H1 (cell line): ENCODE data around the gene NEGR1. TPM values are rescaled to one million over a fixed set of nuclear protein-coding genes. Genes with fewer than 3 reads are reported as not detected.

ENCODE experiments used
- CTCF ChIA-PET: fragments of 300-600 bp; sonication (Branson Sonifier 250); formaldehyde crosslinking; loops from one replicate; lab custom pipeline; 2021; ENCODE audit not compliant: partially characterized antibody; lab: Charles Lee
- POLR2A ChIA-PET: fragments of 300-600 bp; sonication (Branson Sonifier 250); formaldehyde crosslinking; loops from one replicate; lab custom pipeline; 2021; ENCODE audit warnings: inconsistent platforms; ENCODE audit not compliant: partially characterized antibody; lab: Charles Lee
- DNase-seq, 2 experiments: peaks; one replicate each; pipeline versions ENCODE4 v3.0.0 to v3.0.0-alpha.2; 2010 to 2022; ENCODE audit warnings: low spot score in 2 of 2, low read depth in 1 of 2, mixed read lengths in 1 of 2
- FAIRE-seq: peaks from 2 replicates; lab custom pipeline; 2011; peaks lifted over from hg19 to GRCh38; lab: Jason Lieb, UNC
- H2AFZ ChIP-seq: 2 replicates; pipeline ENCODE4 v1.8.1; 2012; ENCODE audit warnings: low read length, inconsistent platforms
- H2AK5ac ChIP-seq: 2 replicates; pipeline ENCODE4 v1.6.1; 2013; ENCODE audit warnings: low read depth, low read length
- H2BK120ac ChIP-seq: replicated peaks from 2 replicates; pipeline ENCODE3; 2013; ENCODE audit warnings: low read depth, low read length, inconsistent platforms
- H2BK12ac ChIP-seq: 2 replicates; pipeline ENCODE4 v1.6.1; 2013; ENCODE audit warnings: low read depth, low read length
- H2BK15ac ChIP-seq: 2 replicates; pipeline ENCODE4 v1.6.1; 2013; ENCODE audit warnings: low read length
- H2BK20ac ChIP-seq: 2 replicates; pipeline ENCODE4 v1.6.1; 2013; ENCODE audit warnings: low read length
- H2BK5ac ChIP-seq: 2 replicates; pipeline ENCODE4 v1.6.1; 2013; ENCODE audit warnings: low read depth, low read length
- H3K14ac ChIP-seq: 2 replicates; pipeline ENCODE4 v1.6.1; 2013; ENCODE audit warnings: inconsistent platforms; ENCODE audit not compliant: insufficient read length
- H3K18ac ChIP-seq: 2 replicates; pipeline ENCODE4 v1.6.1; 2013; ENCODE audit warnings: low read length; ENCODE audit errors: extremely low read depth
- H3K23ac ChIP-seq: 2 replicates; pipeline ENCODE4 v1.6.1; 2013; ENCODE audit warnings: inconsistent platforms; ENCODE audit not compliant: insufficient read length
- H3K23me2 ChIP-seq: 2 replicates; pipeline ENCODE4 v1.6.1; 2013; ENCODE audit warnings: low read depth, low read length
- H3K27ac ChIP-seq: 2 replicates; pipeline ENCODE4 v1.6.1; 2011; ENCODE audit warnings: low read depth, low read length, inconsistent platforms
- H3K27me3 ChIP-seq, 4 experiments: replicated peaks in 1 of 4; 1 replicate in 1 of 4; 2 replicates in 3 of 4; pipeline versions ENCODE4 v1.6.1 to v1.8.1; 2011 to 2013; ENCODE audit warnings: low read length in 3 of 4, mild to moderate bottlenecking in 3 of 4, inconsistent platforms in 2 of 4, mixed read lengths in 2 of 4, moderate library complexity in 1 of 4; ENCODE audit not compliant: control insufficient read depth in 3 of 4, insufficient read depth in 3 of 4; ENCODE audit errors: extremely low read depth in 1 of 4
- H3K36me3 ChIP-seq, 4 experiments: 2 replicates each; pipeline versions ENCODE4 v1.6.1 to v1.8.1; 2011 to 2013; ENCODE audit warnings: mild to moderate bottlenecking in 4 of 4, low read length in 3 of 4, moderate library complexity in 2 of 4, control low read depth in 1 of 4, inconsistent platforms in 1 of 4; ENCODE audit not compliant: insufficient read depth in 4 of 4, control insufficient read depth in 2 of 4
- H3K4ac ChIP-seq: replicated peaks from 2 replicates; pipeline ENCODE3; 2013; ENCODE audit warnings: low read length, low read depth, mixed read lengths, inconsistent platforms; ENCODE audit not compliant: insufficient read length
- H3K4me1 ChIP-seq, 4 experiments: replicated peaks in 1 of 4; 1 replicate in 1 of 4; 2 replicates in 3 of 4; pipeline versions ENCODE4 v1.6.1 to v1.8.1; 2011 to 2013; ENCODE audit warnings: low read length in 3 of 4, inconsistent platforms in 2 of 4, mixed read lengths in 1 of 4; ENCODE audit not compliant: insufficient read depth in 4 of 4, control insufficient read depth in 3 of 4
- H3K4me2 ChIP-seq, 2 experiments: 2 replicates each; pipeline versions ENCODE4 v1.6.1 to v1.8.1; 2011 to 2013; ENCODE audit warnings: low read depth in 2 of 2, low read length in 2 of 2, control low read depth in 1 of 2, inconsistent platforms in 1 of 2, mild to moderate bottlenecking in 1 of 2; ENCODE audit not compliant: insufficient read depth in 1 of 2
- H3K4me3 ChIP-seq, 4 experiments: fragments of 200-600, 300-600 bp in 1 of 4; sonication (generic), shearing (Covaris generic), sonication (Bioruptor Twin) in 1 of 4; 2 replicates each; pipeline versions ENCODE4 v1.5.1 to v1.8.1; 2011 to 2016; ENCODE audit warnings: low read length in 4 of 4, low read depth in 3 of 4, control low read depth in 2 of 4, inconsistent platforms in 2 of 4, mild to moderate bottlenecking in 2 of 4, mixed read lengths in 1 of 4, moderate library complexity in 1 of 4; ENCODE audit not compliant: insufficient read depth in 2 of 4; ENCODE audit errors: extremely low read depth in 1 of 4
- H3K56ac ChIP-seq: replicated peaks from 2 replicates; pipeline ENCODE3; 2013; ENCODE audit warnings: low read depth, mild to moderate bottlenecking, mixed read lengths, low read length, inconsistent platforms; ENCODE audit not compliant: insufficient read length
- H3K79me1 ChIP-seq: 2 replicates; pipeline ENCODE4 v1.6.1; 2013; ENCODE audit warnings: low read depth, low read length, control low read depth
- H3K79me2 ChIP-seq, 2 experiments: 2 replicates each; pipeline versions ENCODE4 v1.6.1 to v1.8.1; 2012 to 2013; ENCODE audit warnings: low read length in 2 of 2, mild to moderate bottlenecking in 2 of 2, inconsistent platforms in 1 of 2; ENCODE audit not compliant: insufficient read depth in 2 of 2, control insufficient read depth in 1 of 2
- H3K9ac ChIP-seq, 4 experiments: replicated peaks in 1 of 4; 1 replicate in 1 of 4; 2 replicates in 3 of 4; pipeline versions ENCODE4 v1.6.1 to v1.8.1; 2011 to 2013; ENCODE audit warnings: low read depth in 3 of 4, low read length in 3 of 4, control low read depth in 2 of 4, mild to moderate bottlenecking in 2 of 4, moderate library complexity in 2 of 4, inconsistent platforms in 1 of 4; ENCODE audit errors: extremely low read depth in 1 of 4
- H3K9me3 ChIP-seq, 2 experiments: 2 replicates each; pipeline versions ENCODE4 v1.6.1 to v1.8.1; 2012 to 2013; ENCODE audit warnings: mild to moderate bottlenecking in 2 of 2, moderate library complexity in 2 of 2, control low read depth in 1 of 2, inconsistent platforms in 1 of 2, low read depth in 1 of 2, low read length in 1 of 2, mixed read lengths in 1 of 2; ENCODE audit not compliant: insufficient read depth in 2 of 2
- H4K20me1 ChIP-seq, 2 experiments: replicated peaks in 1 of 2; 2 replicates each; pipeline versions ENCODE3 to v1.8.1; 2011 to 2013; ENCODE audit warnings: inconsistent platforms in 2 of 2, low read length in 2 of 2, mild to moderate bottlenecking in 1 of 2; ENCODE audit not compliant: insufficient read depth in 2 of 2, control insufficient read depth in 1 of 2
- H4K5ac ChIP-seq: 2 replicates; pipeline ENCODE4 v1.6.1; 2013; ENCODE audit warnings: low read length, low read depth, mixed read lengths, inconsistent platforms; ENCODE audit not compliant: insufficient read length
- H4K8ac ChIP-seq: 2 replicates; pipeline ENCODE4 v1.8.0; 2013; ENCODE audit warnings: mild to moderate bottlenecking, moderate library complexity, low read length, inconsistent platforms; ENCODE audit not compliant: insufficient read depth; ENCODE audit errors: extremely low read depth
- H4K91ac ChIP-seq: replicated peaks from 2 replicates; pipeline ENCODE3; 2013; ENCODE audit warnings: low read length, mixed read lengths, inconsistent platforms; ENCODE audit not compliant: insufficient read length
- ATF2 ChIP-seq: IDR thresholded peaks from 2 replicates; pipeline ENCODE4 v1.6.1; 2012; ENCODE audit warnings: low read length, inconsistent platforms
- CHD2 ChIP-seq: IDR thresholded peaks from 2 replicates; pipeline ENCODE4 v1.6.1; 2012; ENCODE audit warnings: low read length, improper control_type of control experiment
- HDAC2 ChIP-seq, 2 experiments: fragments of 300-600 bp in 1 of 2; sonication (generic) in 1 of 2; IDR thresholded peaks; 2 replicates each; pipeline ENCODE4 v1.6.1; 2011 to 2012; ENCODE audit warnings: low read depth in 2 of 2, low read length in 2 of 2, mild to moderate bottlenecking in 2 of 2, moderate library complexity in 2 of 2, borderline replicate concordance in 1 of 2, inconsistent platforms in 1 of 2
- KDM4A ChIP-seq: IDR thresholded peaks from one replicate; pipeline ENCODE4 v1.7.1; 2012; ENCODE audit warnings: low read depth, mild to moderate bottlenecking, moderate library complexity, low read length, inconsistent platforms; ENCODE audit not compliant: severe bottlenecking
- KDM5A ChIP-seq: fragments of 200-600 bp; IDR thresholded peaks from 2 replicates; pipeline ENCODE4 v1.7.1; 2012; ENCODE audit warnings: mild to moderate bottlenecking, low read length, inconsistent platforms, mixed read lengths
- MAFK ChIP-seq: IDR thresholded peaks from 2 replicates; pipeline ENCODE4 v1.6.1; 2012; ENCODE audit warnings: low read depth, mild to moderate bottlenecking, improper control_type of control experiment, low read length
- NANOG ChIP-seq: IDR thresholded peaks from 2 replicates; pipeline ENCODE4 v1.6.1; 2011; ENCODE audit warnings: low read length, low read depth, mild to moderate bottlenecking, inconsistent platforms; ENCODE audit not compliant: insufficient read depth, poor library complexity, severe bottlenecking
- NRF1 ChIP-seq: IDR thresholded peaks from 2 replicates; pipeline ENCODE4 v1.6.1; 2011; ENCODE audit warnings: mild to moderate bottlenecking, low read depth, low read length, improper control_type of control experiment
- RBBP5 ChIP-seq: IDR thresholded peaks from 2 replicates; pipeline ENCODE4 v1.7.1; 2012; ENCODE audit warnings: low read depth, mild to moderate bottlenecking, inconsistent platforms, low read length, moderate library complexity, borderline replicate concordance
- RNF2 ChIP-seq: fragments of 200-900, 300-1000 bp; sonication (generic); IDR thresholded peaks from 2 replicates; pipeline ENCODE4 v1.7.1; 2016; ENCODE audit warnings: borderline replicate concordance, low read depth, mild to moderate bottlenecking, antibody characterized with exemption, low read length; ENCODE audit not compliant: poor library complexity, severe bottlenecking; ENCODE audit errors: missing control alignments
- TAF1 ChIP-seq: IDR thresholded peaks from 2 replicates; pipeline ENCODE4 v1.6.1; 2011; ENCODE audit warnings: mild to moderate bottlenecking, low read depth, low read length
- TEAD4 ChIP-seq: IDR thresholded peaks from 2 replicates; pipeline ENCODE4 v1.6.1; 2012; ENCODE audit warnings: low read depth, low read length, inconsistent platforms, mixed read lengths
- WGBS, 2 experiments: shearing (Covaris generic) in 1 of 2; methylation state at CpG; one replicate each; pipeline versions ENCODE4 v1.1.6 to v1.1.7; 2013 to 2015; ENCODE audit warnings: low lambda C conversion rate in 2 of 2, mixed read lengths in 2 of 2, inconsistent platforms in 1 of 2, low coverage in 1 of 2, missing lambda C conversion rate in 1 of 2; ENCODE audit not compliant: insufficient replicate concordance in 2 of 2, insufficient coverage in 1 of 2, insufficient read length in 1 of 2; ENCODE audit errors: extremely low coverage in 1 of 2, missing lambda C conversion rate in 1 of 2; 5-methylcytosine and 5-hydroxymethylcytosine counted together
- polyA plus RNA-seq, 7 experiments: library from polyadenylated mRNA; depleted of rRNA in 3 of 7; stranded (reverse) in 5 of 7; unstranded in 2 of 7; fragments of >200 nt in 5 of 7; fragments of 200-250 nt in 2 of 7; gene quantifications; 1 replicate in 5 of 7; 2 replicates in 1 of 7; 4 replicates in 1 of 7; pipeline versions ENCODE4 v1.2.1 to v1.2.3, GENCODE V29; 2011 to 2013; ENCODE audit warnings: missing spikeins in 2 of 7, mixed read lengths in 2 of 7
- total RNA-seq: library from RNA; stranded (reverse); fragmentation: NEBNext Ultra II Directional; extraction: Animal tissue kit (Norgen Biotek cat#: 25700); gene quantifications from 2 replicates; pipeline ENCODE4 v1.2.1, GENCODE V29; 2021

Gene NEGR1
- total and polyA plus RNA-seq, 2 of the 8 experiments (the other 6 are each of a cell fraction or from before 2014, with no cell fraction given) = 0.71 to 1.3 TPM

DNA sequence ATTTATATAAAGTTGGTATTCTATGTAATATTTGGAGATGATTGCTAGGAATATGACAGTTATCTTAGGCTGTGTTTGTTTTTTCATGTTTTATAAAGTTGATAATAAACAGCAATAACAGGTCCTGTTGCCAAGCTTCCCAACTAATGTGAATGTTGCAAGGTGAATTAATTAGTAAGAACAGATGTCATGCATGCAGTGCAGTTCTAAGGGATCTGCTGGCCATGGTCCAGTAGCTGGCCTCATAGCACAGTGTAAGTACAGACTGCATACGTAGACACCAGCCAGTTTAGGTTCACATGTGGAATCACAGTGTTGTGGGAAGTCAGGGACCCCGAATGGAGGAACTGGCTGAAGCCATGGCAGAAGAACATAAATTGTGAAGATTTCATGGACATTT is 478.2 kb downstream of the NEGR1 start:
- H3K18ac ChIP-seq = no peak overlapping the region
- no peak overlapping the region for H3K9ac ChIP-seq
- no peak overlapping the region for H3K4ac ChIP-seq
- H3K14ac ChIP-seq = no peak overlapping the region
- H2BK120ac ChIP-seq = no peak overlapping the region
- no peaks in the 10 kb centered on the region for H3K79me1 ChIP-seq
- no peak overlapping the region for H2BK5ac ChIP-seq
- H3K36me3 ChIP-seq = no peaks in the 10 kb centered on the region
- no peak overlapping the region for H4K8ac ChIP-seq
- no peaks in the 10 kb centered on the region for H3K79me2 ChIP-seq
- H4K91ac ChIP-seq = no peak overlapping the region
- no peak overlapping the region for H3K23ac ChIP-seq
- FAIRE-seq (no peak), DNase-seq (no peak)
- ChIA-PET CTCF (no interaction called here), POLR2A (no interaction called here)
- WGBS, 2 experiments = 88% methylated on average over 2 of the region's 2 CpGs; no CpG with 5 or more reads in 1 of the 2 experiments
- H2AFZ ChIP-seq = no peak overlapping the region
- no peaks in the 10 kb centered on the region; the same call in 1 of the 2 replicates for H3K23me2 ChIP-seq
- H3K56ac ChIP-seq = no peak overlapping the region
- H4K20me1 ChIP-seq = no peaks in the 10 kb centered on the region
- H3K27me3 ChIP-seq = no peaks in the 10 kb centered on the region
- no peaks in the 10 kb centered on the region for H3K4me1 ChIP-seq
- no peak overlapping the region for H3K4me2 ChIP-seq
- no peak overlapping the region for H3K27ac ChIP-seq
- H2BK15ac ChIP-seq = no peak overlapping the region
- no peak overlapping the region for H3K4me3 ChIP-seq
- H4K5ac ChIP-seq = no peak overlapping the region
- no peak overlapping the region for H2BK12ac ChIP-seq
- H3K9me3 ChIP-seq = peaks cover 0 to 3% of the 10 kb centered on the region in 2 experiments; a peak in 1 of 4 replicates
- H2AK5ac ChIP-seq = no peak overlapping the region
- no peak overlapping the region for H2BK20ac ChIP-seq
- TF ChIP-seq ATF2 (no peak), HDAC2 (IDR thresholded peaks at IDR 0.05; ENCODE audit: borderline replicate concordance in 1 of 2, low read depth in 2 of 2, low read length in 2 of 2) (no peak), RBBP5 (no peak), RNF2 (no peak), NANOG (no peak), CHD2 (no peak), KDM4A (no peak), KDM5A (no peak), NRF1 (no peak), MAFK (no peak), TEAD4 (no peak), TAF1 (no peak)
